A549 treated with CORT108297 at 1 μM for 4 hours (cell line): ENCODE measurements around the gene ISL2. TPM values are rescaled to one million over a fixed set of nuclear protein-coding genes. Genes with fewer than 3 reads are reported as not detected.

ENCODE experiments used
- total RNA-seq: library from RNA; stranded (reverse); fragments of 200-300 nt; extraction: Qiagen RNA extraction; gene quantifications from 5 replicates; pipeline ENCODE4 v1.2.3, GENCODE V29; 2022

Gene ISL2
- total RNA-seq: 2.2 to 4.7 TPM (median 4.3 TPM) in 5 replicates

GRCh38 chr15:76336254-76337058 lies at the start of gene ISL2:
Gene ISL2 (plus strand): TSS chr15:76336773. CDS start chr15:76336884, 111 bp downstream.

GRCh38 chr15:76311100-76311953 lies 25.2 kb upstream of the ISL2 start, which contains the start of gene ETFA:
Gene ETFA (minus strand): TSS chr15:76311469. CDS start chr15:76311388, 81 bp downstream.

Other genes with a start within 250 kb of the ISL2 start
- gene ETFA, start 25.3 kb upstream of the ISL2 start, total RNA-seq: 243 to 266 TPM (median 259 TPM) in 5 replicates